H9 (cell line): ENCODE measurements around the gene TIGD3. TPM values are rescaled to one million over a fixed set of nuclear protein-coding genes. Genes with fewer than 3 reads are reported as not detected.

Experiments used
- DNase-seq: peaks from one replicate; pipeline ENCODE4 v3.0.0-alpha.2; 2017
- H2AFZ ChIP-seq: one replicate; pipeline ENCODE4 v1.6.1; 2013; ENCODE audit warnings: mild to moderate bottlenecking, low read length, control low read depth, moderate library complexity
- H2AK5ac ChIP-seq: 2 replicates; pipeline ENCODE4 v1.6.1; 2013; ENCODE audit warnings: low read length, control low read depth, mixed read lengths; ENCODE audit not compliant: insufficient read length
- H2BK120ac ChIP-seq: one replicate; pipeline ENCODE4 v1.6.1; 2013; ENCODE audit warnings: low read depth, mild to moderate bottlenecking, low read length, control low read depth, inconsistent platforms; ENCODE audit not compliant: poor library complexity, severe bottlenecking
- H2BK12ac ChIP-seq: 2 replicates; pipeline ENCODE4 v1.6.1; 2013; ENCODE audit warnings: low read length, control low read depth, mixed read lengths, low read depth; ENCODE audit not compliant: insufficient read length
- H2BK15ac ChIP-seq: 2 replicates; pipeline ENCODE4 v1.6.1; 2013; ENCODE audit warnings: low read depth, low read length, control low read depth
- H2BK20ac ChIP-seq: one replicate; pipeline ENCODE4 v1.6.1; 2013; ENCODE audit warnings: low read depth, mild to moderate bottlenecking, low read length, control low read depth, inconsistent platforms; ENCODE audit not compliant: poor library complexity, severe bottlenecking
- H2BK5ac ChIP-seq: 2 replicates; pipeline ENCODE4 v1.6.1; 2013; ENCODE audit warnings: low read length, control low read depth, mixed read lengths; ENCODE audit not compliant: insufficient read length
- H3K14ac ChIP-seq: 2 replicates; pipeline ENCODE4 v1.6.1; 2013; ENCODE audit warnings: low read length, control low read depth; ENCODE audit not compliant: insufficient read depth
- H3K18ac ChIP-seq: 2 replicates; pipeline ENCODE4 v1.6.1; 2013; ENCODE audit warnings: low read depth, mild to moderate bottlenecking, mixed read lengths, low read length, control low read depth; ENCODE audit not compliant: insufficient read length
- H3K23ac ChIP-seq: 2 replicates; pipeline ENCODE4 v1.6.1; 2013; ENCODE audit warnings: low read length, control low read depth, mixed read lengths, low read depth; ENCODE audit not compliant: insufficient read length
- H3K23me2 ChIP-seq: 2 replicates; pipeline ENCODE4 v1.6.1; 2013; ENCODE audit warnings: low read depth, mild to moderate bottlenecking, mixed read lengths, low read length, control low read depth; ENCODE audit not compliant: insufficient read length, poor library complexity, severe bottlenecking
- H3K27ac ChIP-seq: 2 replicates; pipeline ENCODE4 v1.5.1; 2013; ENCODE audit warnings: low read length, control low read depth, mixed read lengths, low read depth; ENCODE audit not compliant: insufficient read length
- H3K27me3 ChIP-seq: 2 replicates; pipeline ENCODE4 v1.6.1; 2013; ENCODE audit warnings: low read length, control low read depth, inconsistent platforms; ENCODE audit not compliant: insufficient read depth
- H3K4ac ChIP-seq: 2 replicates; pipeline ENCODE4 v1.6.1; 2013; ENCODE audit warnings: low read depth, mild to moderate bottlenecking, control low read depth, inconsistent platforms, low read length, moderate library complexity
- H3K4me1 ChIP-seq: 2 replicates; pipeline ENCODE4 v1.6.1; 2013; ENCODE audit warnings: low read length, control low read depth, inconsistent platforms; ENCODE audit not compliant: insufficient read depth
- H3K4me2 ChIP-seq: 2 replicates; pipeline ENCODE4 v1.6.1; 2013; ENCODE audit warnings: low read length, control low read depth, mixed read lengths; ENCODE audit not compliant: insufficient read length, insufficient read depth
- H3K56ac ChIP-seq: 2 replicates; pipeline ENCODE4 v1.6.1; 2013; ENCODE audit warnings: low read depth, mild to moderate bottlenecking, mixed read lengths, low read length, control low read depth; ENCODE audit not compliant: insufficient read length
- H3K79me1 ChIP-seq: 2 replicates; pipeline ENCODE4 v1.6.1; 2013; ENCODE audit warnings: low read depth, mild to moderate bottlenecking, moderate library complexity, low read length, control low read depth, inconsistent platforms; ENCODE audit not compliant: insufficient read depth, poor library complexity, severe bottlenecking
- H3K79me2 ChIP-seq: 2 replicates; pipeline ENCODE4 v1.6.1; 2013; ENCODE audit warnings: low read length, control low read depth, inconsistent platforms; ENCODE audit not compliant: insufficient read depth
- H3K9ac ChIP-seq: 2 replicates; pipeline ENCODE4 v1.6.1; 2013; ENCODE audit warnings: low read length, control low read depth, mixed read lengths; ENCODE audit not compliant: insufficient read length; ENCODE audit errors: extremely low read depth
- H3K9me3 ChIP-seq: one replicate; pipeline ENCODE4 v1.6.1; 2013; ENCODE audit warnings: low read depth, low read length, inconsistent platforms; ENCODE audit not compliant: control insufficient read depth
- H3T11ph ChIP-seq: one replicate; pipeline ENCODE4 v1.6.1; 2013; ENCODE audit warnings: mild to moderate bottlenecking, low read length, control low read depth, inconsistent platforms
- H4K20me1 ChIP-seq: one replicate; pipeline ENCODE4 v1.6.1; 2013; ENCODE audit not compliant: control insufficient read depth, insufficient read length, insufficient read depth
- H4K5ac ChIP-seq: 2 replicates; pipeline ENCODE4 v1.6.1; 2013; ENCODE audit warnings: low read depth, mild to moderate bottlenecking, mixed read lengths, low read length, control low read depth; ENCODE audit not compliant: insufficient read length
- H4K8ac ChIP-seq: replicated peaks from 2 replicates; pipeline ENCODE4 v1.6.1; 2013; ENCODE audit warnings: low read length, control low read depth, mixed read lengths, low read depth; ENCODE audit not compliant: insufficient read length
- H4K91ac ChIP-seq: 2 replicates; pipeline ENCODE4 v1.6.1; 2013; ENCODE audit warnings: low read depth, mild to moderate bottlenecking, moderate library complexity, mixed read lengths, low read length, control low read depth; ENCODE audit not compliant: insufficient read length
- H3K27ac Mint-ChIP-seq, 3 experiments: 2 replicates in 2 of 3; 3 replicates in 1 of 3; pipeline ENCODE4 v1.8.0; 2020 to 2021; ENCODE audit warnings: mixed read lengths in 3 of 3, mild to moderate bottlenecking in 1 of 3, moderate library complexity in 1 of 3
- H3K27me3 Mint-ChIP-seq: 2 replicates; pipeline ENCODE4 v1.8.0; 2021; ENCODE audit warnings: low read depth, mild to moderate bottlenecking, moderate library complexity, mixed read lengths
- H3K36me3 Mint-ChIP-seq, 3 experiments: 2 replicates in 2 of 3; 3 replicates in 1 of 3; pipeline ENCODE4 v1.8.0; 2020 to 2021; ENCODE audit warnings: low read depth in 3 of 3, mixed read lengths in 3 of 3; ENCODE audit not compliant: insufficient read depth in 1 of 3
- H3K4me1 Mint-ChIP-seq, 2 experiments: 2 replicates each; pipeline ENCODE4 v1.8.0; 2020; ENCODE audit warnings: mixed read lengths in 2 of 2
- H3K4me3 Mint-ChIP-seq, 2 experiments: 2 replicates in 1 of 2; 3 replicates in 1 of 2; pipeline ENCODE4 v1.8.0; 2020 to 2021; ENCODE audit warnings: mild to moderate bottlenecking in 2 of 2, mixed read lengths in 2 of 2, moderate library complexity in 1 of 2
- H3K9me3 Mint-ChIP-seq, 2 experiments: 2 replicates in 1 of 2; 3 replicates in 1 of 2; pipeline ENCODE4 v1.8.0; 2020; ENCODE audit warnings: mild to moderate bottlenecking in 2 of 2, mixed read lengths in 2 of 2, moderate library complexity in 1 of 2
- WGBS: extraction: QIAGEN DNeasy Blood & Tissue Kit; methylation state at CpG from one replicate; pipeline ENCODE4 v1.1.7; 2013; ENCODE audit warnings: missing lambda C conversion rate, low lambda C conversion rate, mixed read lengths; ENCODE audit not compliant: insufficient read length; ENCODE audit errors: extremely low coverage; 5-methylcytosine and 5-hydroxymethylcytosine counted together
- total RNA-seq: library from RNA; stranded (reverse); gene quantifications from 2 replicates; pipeline ENCODE4 v1.2.1, GENCODE V29; 2021
- TF ChIP-seq, protein P1 (sequence below): fragments of 200-600 bp; sonication (generic); conservative IDR thresholded peaks from 3 replicates; pipeline ENCODE4 v1.8.0; 2021; ENCODE audit warnings: antibody characterized with exemption, mild to moderate bottlenecking

The TIGD3 gene
- total RNA-seq, 1 experiment from 2014 or later = 0.66 TPM

DNA sequence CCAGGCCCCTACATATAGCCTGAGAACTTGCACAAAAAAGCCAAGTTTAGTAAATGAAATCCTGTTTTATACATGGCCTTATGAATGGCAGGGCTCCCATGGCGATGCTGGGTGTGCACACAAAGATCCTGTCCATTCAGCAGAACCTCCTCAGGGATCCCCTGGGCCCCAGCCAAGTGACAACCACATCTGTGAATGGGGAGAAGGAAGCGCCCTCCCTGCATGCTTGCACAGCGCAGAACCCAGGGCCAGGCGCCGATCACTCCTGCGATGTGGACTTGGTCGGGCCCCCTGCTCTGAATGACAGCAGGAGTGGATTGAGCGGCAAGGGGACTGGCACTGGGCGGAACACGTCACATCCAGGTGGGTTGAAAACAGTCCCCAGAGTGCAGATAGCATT lies 44.3 kb upstream of the TIGD3 start:
- Histone ChIP-seq H2BK20ac (no peak overlapping the region), H4K20me1 (no peaks in the 10 kb centered on the region), H3K9ac (no peak overlapping the region), H3K4ac (no peak overlapping the region), H4K91ac (no peak overlapping the region), H3K79me1 (no peaks in the 10 kb centered on the region), H3K56ac (no peak overlapping the region), H3K4me2 (no peak overlapping the region), H2BK120ac (no peak overlapping the region), H3K27me3 (no peaks in the 10 kb centered on the region; the same call in 1 of the 2 replicates), H3K79me2 (no peaks in the 10 kb centered on the region), H2AK5ac (no peak overlapping the region), H3K9me3 (no peaks in the 10 kb centered on the region), H4K8ac (no peak overlapping the region), H3K18ac (no peak overlapping the region), H3K4me1 (no peaks in the 10 kb centered on the region), H3K23ac (no peak overlapping the region), H3K23me2 (peaks cover 8% of the 10 kb centered on the region), H3K14ac (no peak overlapping the region), H2BK12ac (no peak overlapping the region), H2BK5ac (no peak overlapping the region), H3K27ac (no peak overlapping the region), H2BK15ac (no peak overlapping the region), H4K5ac (no peak overlapping the region), H3T11ph (no peak overlapping the region), H2AFZ (no peak overlapping the region)
- WGBS = no CpG with 5 or more reads among the region's 10 CpGs
- no peaks in the 10 kb centered on the region for H3K9me3 Mint-ChIP-seq
- H3K27me3 Mint-ChIP-seq = peaks cover 55% of the 10 kb centered on the region
- no peak overlapping the region for H3K4me3 Mint-ChIP-seq
- no peak overlapping the region for H3K27ac Mint-ChIP-seq
- peaks cover 0 to 3% (median 2%) of the 10 kb centered on the region in 3 experiments; a peak in 2 of 7 replicates for H3K36me3 Mint-ChIP-seq
- no peak for DNase-seq
- peaks cover 12 to 21% of the 10 kb centered on the region in 2 experiments for H3K4me1 Mint-ChIP-seq
- TF ChIP-seq, protein P1, sequence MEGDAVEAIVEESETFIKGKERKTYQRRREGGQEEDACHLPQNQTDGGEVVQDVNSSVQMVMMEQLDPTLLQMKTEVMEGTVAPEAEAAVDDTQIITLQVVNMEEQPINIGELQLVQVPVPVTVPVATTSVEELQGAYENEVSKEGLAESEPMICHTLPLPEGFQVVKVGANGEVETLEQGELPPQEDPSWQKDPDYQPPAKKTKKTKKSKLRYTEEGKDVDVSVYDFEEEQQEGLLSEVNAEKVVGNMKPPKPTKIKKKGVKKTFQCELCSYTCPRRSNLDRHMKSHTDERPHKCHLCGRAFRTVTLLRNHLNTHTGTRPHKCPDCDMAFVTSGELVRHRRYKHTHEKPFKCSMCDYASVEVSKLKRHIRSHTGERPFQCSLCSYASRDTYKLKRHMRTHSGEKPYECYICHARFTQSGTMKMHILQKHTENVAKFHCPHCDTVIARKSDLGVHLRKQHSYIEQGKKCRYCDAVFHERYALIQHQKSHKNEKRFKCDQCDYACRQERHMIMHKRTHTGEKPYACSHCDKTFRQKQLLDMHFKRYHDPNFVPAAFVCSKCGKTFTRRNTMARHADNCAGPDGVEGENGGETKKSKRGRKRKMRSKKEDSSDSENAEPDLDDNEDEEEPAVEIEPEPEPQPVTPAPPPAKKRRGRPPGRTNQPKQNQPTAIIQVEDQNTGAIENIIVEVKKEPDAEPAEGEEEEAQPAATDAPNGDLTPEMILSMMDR = no peak
